GM12874 (cell line): ENCODE measurements around the gene RNASE8.

Source experiments
- TF ChIP-seq, protein P1 (sequence below): IDR thresholded peaks from 2 replicates; pipeline ENCODE4 v1.5.1; 2011; ENCODE audit warnings: low read depth, mild to moderate bottlenecking, control low read depth, low read length, moderate library complexity; ENCODE audit not compliant: insufficient read depth

The RNASE8 gene

DNA sequence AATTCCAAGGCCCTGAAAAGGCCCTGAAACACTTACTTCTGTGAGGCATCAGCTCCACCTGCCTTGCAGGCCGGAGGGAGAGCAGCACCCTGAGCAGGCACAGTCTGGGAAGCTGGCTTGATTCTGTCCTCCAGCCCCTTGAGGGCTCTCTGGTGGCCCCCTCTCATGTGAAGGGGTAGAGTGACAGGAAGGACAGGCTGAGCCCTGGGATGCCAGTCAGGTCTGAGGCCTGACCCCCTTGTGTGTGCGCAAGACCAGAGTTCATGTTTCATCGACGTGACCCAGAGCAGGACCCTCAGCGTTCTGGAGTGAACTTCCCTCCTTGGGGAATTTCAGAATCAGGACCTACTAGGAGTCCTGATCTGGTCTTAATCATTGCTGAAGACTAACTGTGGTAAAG lies 1.3 kb downstream of the RNASE8 start:
- TF ChIP-seq, protein P1, sequence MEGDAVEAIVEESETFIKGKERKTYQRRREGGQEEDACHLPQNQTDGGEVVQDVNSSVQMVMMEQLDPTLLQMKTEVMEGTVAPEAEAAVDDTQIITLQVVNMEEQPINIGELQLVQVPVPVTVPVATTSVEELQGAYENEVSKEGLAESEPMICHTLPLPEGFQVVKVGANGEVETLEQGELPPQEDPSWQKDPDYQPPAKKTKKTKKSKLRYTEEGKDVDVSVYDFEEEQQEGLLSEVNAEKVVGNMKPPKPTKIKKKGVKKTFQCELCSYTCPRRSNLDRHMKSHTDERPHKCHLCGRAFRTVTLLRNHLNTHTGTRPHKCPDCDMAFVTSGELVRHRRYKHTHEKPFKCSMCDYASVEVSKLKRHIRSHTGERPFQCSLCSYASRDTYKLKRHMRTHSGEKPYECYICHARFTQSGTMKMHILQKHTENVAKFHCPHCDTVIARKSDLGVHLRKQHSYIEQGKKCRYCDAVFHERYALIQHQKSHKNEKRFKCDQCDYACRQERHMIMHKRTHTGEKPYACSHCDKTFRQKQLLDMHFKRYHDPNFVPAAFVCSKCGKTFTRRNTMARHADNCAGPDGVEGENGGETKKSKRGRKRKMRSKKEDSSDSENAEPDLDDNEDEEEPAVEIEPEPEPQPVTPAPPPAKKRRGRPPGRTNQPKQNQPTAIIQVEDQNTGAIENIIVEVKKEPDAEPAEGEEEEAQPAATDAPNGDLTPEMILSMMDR, result no peak

DNA sequence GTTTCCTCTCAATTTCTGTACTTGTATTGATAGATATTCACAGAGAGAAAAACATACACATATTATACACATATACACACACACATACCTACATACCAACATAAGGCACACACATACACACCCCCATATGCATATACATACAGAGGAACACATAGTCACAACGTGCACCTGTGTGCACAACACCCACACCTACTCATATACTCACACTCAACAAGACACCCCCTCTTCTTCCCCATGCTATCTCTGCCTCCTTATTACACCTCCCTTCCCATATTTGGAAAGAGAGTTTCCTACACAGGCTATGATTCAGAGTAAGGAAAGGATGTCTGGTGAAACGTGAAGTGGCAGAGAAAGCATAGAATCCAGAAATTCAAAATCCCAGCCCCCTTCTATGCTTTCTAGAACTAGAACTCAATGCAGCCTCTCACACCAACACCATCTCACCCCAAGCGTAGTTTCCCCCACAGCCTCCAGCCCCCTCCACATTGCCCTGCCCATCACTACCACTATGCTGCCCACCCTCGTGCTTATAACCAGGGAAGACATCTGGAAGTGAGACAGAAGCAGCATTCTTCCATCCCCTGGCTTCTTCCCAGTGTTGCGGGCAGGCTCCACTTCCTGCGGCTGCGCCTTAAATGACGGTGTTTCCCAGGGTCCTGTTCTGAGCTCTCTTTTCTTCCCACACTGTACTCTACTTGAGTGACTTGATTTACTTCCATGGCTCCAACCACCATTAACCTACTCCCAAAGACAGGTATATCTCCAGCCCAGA lies 2.4 kb downstream of the RNASE8 start:
- TF ChIP-seq, protein P1, result no peak

DNA sequence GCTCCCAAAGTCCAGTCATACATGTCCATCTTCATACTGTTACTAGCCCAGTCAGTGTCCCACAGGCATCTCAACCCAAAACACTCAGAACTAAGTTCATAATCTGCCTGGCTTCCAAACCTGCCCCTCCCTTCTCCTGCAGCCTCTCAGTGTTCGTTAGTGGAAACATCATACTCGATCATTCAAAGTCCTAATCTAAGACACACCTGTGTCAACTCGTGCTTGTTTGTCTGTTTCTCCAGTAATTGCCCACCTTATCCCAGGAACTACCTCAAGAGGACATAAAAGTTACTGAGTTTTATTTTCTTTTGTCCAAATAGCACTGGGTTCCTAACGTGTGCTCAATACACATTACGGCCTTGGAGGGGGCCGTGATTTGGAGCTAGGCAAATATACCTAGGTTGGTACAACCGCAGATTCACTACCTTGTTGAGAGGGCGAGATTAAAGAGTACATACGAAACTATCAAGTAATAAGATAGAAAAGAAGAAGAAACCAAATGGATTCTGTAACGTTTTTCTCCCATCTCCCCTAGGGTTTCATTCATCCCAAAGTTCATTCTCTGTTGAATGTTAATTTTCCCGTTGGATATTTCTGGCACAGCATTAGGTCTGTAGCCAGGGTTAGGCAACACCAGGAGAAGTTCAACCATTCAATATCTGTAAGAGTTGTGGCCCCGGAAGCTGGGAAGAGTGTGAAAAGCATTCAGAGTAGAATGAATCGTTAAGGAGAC lies 3.2 kb downstream of the RNASE8 start:
- TF ChIP-seq, protein P1, result no peak

DNA sequence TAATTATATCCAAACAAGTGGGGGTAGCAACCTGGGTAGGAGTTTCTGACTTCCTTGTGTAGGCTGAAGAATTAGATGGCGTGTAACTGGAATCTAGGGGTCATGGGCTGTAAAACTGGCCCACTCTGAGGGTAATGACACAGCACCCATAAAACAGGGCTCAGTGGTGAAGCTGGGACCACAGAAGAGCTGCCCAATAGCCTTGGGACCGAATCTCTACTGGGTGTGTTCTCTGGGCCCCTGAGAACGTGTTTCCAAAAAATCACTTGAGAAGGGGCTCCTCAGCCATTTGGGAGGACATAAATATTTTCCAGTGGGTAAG lies 3.7 kb downstream of the RNASE8 start:
- TF ChIP-seq, protein P1, result no peak

DNA sequence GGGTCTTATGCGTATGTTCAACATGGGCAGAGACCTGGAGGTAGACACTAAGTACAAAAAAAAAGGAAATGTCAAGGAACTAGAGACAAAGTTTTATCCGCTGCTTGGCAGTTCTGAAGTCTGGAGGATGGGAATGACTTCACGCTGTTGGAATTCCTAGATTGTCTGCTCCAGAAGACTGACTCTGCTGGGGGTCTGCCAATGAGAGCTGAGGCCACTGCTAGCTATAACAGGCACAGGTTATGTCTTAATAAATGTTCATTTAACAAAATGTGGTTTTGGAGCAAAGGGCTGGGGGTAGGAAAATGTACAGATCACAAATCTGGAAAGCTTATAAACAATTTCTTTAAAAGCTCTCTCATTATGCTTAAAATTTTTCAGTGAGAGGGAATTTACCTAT lies 5.9 kb downstream of the RNASE8 start:
- TF ChIP-seq, protein P1, result no peak

DNA sequence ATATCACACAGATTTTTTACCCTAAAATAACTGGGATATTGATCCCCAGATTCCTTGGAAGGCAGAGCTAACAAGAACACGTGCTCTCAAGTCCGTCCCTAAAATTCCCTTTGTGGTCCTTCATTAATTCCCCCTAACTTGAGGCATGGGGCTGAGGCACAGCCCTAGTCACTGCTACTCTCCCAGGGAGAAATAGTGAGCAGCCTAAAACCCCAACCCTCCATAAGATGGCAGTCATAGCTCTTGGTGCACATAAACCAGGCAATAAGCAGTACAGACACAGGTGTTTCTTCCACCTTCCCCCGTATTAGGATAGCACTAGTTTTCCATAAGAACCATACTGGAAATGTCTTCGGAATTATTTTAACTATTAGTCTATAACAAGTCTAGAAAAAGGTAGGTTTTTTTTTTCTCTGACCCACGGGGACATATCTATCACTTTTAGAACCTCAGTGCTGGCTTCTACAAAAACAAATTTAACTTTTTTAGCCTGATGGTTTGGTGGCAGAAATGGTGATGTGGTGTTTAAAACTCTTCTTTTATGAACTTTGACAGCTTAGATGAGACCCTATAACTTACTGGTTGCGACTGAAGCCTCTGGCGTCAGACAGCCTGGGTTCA lies 9.4 kb downstream of the RNASE8 start:
- TF ChIP-seq, protein P1, result peak; percentile 28; the same call in 1 of the 2 replicates

DNA sequence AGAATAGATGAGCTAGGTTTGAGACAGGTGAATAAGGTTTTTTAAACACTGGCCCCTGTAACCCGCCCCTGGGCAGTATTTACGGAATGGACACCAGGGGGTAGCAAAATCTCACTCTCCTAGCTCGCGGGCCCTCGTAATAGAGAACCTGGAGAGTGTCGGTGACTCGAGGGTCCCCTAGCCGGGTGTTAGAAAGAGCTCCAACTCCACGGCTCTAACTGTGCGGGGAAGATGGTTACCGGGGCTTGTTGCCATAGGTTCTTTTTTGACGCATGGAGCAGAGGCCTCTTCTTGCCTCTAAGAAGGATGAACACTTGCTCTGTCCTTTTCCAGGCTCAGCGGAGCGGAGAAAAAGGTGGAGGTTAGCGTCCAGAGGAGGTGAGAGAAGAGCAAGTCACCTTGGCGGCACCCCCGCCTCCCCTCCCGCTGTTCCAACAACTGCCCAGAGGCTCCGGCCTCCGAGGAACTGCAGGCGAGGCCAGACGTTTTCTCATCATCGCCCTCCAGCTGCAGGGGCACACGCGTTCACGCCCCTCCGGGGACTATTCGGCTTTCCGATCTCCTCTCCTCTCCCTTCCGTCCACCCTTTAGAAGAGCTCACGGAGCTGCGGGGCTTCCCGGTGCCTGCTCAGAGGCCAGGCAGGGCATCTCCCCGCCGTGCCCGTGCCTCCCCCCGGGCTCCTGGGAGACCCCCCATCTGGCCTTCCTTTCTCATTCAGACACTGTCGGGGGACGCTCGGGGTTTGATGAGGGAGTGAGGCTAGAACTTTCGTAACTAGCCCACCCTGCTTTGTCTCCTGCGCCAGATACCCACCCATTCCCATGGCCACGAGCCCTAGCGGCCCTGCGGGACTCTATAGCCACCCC lies 11.1 kb downstream of the RNASE8 start:
- TF ChIP-seq, protein P1, result peak; percentile 30; the same call in 1 of the 2 replicates
